ENCODE results near the gene ZBTB8OS.

Gene ZBTB8OS

DNA sequence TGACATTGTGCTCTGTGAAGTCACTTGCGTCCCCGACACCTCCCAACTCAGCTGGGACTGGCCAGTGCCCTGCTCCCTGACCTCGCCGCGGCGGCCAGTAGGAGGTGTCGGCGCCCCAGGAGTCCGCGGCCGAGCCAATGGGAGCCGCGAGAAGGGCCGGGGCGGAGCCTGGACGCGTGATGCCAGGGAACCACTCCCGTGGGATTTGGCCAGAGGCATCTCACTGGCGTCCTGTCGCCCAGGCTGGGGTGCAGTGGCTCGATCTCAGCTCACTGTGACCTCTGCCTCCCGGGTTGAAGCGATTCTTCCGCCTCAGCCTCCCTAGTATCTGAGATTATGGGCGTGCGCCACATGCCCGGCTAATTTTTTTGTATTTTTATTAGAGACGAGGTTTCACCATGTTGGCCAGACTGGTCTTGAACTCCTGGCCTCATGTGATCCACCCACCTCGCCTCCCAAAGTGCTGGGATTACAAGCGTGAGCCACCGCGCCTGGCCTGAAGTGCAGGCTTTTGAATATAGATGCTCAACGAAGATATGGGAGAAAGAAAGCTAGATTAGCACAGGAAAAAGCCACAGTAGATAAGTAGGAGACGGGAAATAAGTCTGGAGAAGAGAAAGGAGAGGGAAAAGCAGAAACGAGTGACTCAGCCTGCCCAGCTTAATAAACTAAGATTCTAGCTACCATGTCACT lies 38.0 kb downstream of the ZBTB8OS start (continued):
- TF ChIP-seq, protein P1, sequence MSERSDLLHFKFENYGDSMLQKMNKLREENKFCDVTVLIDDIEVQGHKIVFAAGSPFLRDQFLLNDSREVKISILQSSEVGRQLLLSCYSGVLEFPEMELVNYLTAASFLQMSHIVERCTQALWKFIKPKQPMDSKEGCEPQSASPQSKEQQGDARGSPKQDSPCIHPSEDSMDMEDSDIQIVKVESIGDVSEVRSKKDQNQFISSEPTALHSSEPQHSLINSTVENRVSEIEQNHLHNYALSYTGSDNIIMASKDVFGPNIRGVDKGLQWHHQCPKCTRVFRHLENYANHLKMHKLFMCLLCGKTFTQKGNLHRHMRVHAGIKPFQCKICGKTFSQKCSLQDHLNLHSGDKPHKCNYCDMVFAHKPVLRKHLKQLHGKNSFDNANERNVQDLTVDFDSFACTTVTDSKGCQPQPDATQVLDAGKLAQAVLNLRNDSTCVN (tag by site-specific recombination; optimal IDR thresholded peaks at IDR 0.05): peak; percentile 28
- no peak for TF ChIP-seq ZNF416 (tag by site-specific recombination; IDR thresholded peaks at IDR 0.05)
- TF ChIP-seq KLF9 (tag by site-specific recombination; IDR thresholded peaks at IDR 0.05; ENCODE audit: low read depth): peak; percentile 49; the same call in 1 of the 2 replicates
- 0 out of 2 replicates have a peak, but pooled peaks have one; percentile 39 for TF ChIP-seq ZNF324 (tag by site-specific recombination; IDR thresholded peaks at IDR 0.05)
- TF ChIP-seq ZIC2 (tag by site-specific recombination; IDR thresholded peaks at IDR 0.05): peak; percentile 73

DNA sequence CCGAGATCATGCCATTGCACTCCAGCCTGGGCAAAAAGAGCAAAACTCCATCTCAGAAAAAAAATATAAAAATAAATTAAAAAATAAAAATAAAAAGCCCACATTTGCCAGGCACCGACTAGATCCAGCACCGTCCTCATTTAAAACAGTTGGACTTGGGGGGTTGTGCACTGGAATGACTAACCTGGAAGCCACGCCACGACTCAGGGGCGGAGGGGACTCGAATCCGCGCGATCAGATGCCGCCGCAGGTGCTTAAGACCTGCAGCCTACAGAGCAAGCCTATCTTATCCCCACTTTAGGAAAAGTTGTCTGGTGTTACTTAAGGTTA lies 38.5 kb downstream of the ZBTB8OS start:
- Histone ChIP-seq H3K9me3 (ENCODE audit: control insufficient read depth, insufficient read depth, low read depth, low read length) (no peaks in the 10 kb centered on the region), H3K4me3 (ENCODE audit: low read depth, low read length) (peak overlapping the region; percentile 53), H3K4me1 (ENCODE audit: control insufficient read depth, insufficient read depth, low read length) (no peaks in the 10 kb centered on the region), H3K36me3 (ENCODE audit: control insufficient read depth in 2 of 2, insufficient read depth in 1 of 2, low read length in 2 of 2) (peaks cover 0 to 4% of the 10 kb centered on the region in 2 experiments; a peak in 1 of 3 replicates), H3K27ac (ENCODE audit: extremely low read depth, low read depth, low read length) (no peak overlapping the region)
- ChIA-PET CTCF (interaction anchor here (0.6 to 1.2 kb wide), 5 partner anchors 9 to 900 kb away, joined by 3 to 4 read pairs (median 3); no protein-coding TSS in a partner anchor), POLR2A (interaction anchor here (0.9 to 1.2 kb wide), 2 partner anchors 39 to 210 kb away, joined by 3 to 9 read pairs; partner anchors contain the start of genes RBBP4 and ZBTB8OS)
- TF ChIP-seq ZNF623 (tag by site-specific recombination; IDR thresholded peaks at IDR 0.05) (no peak), ZNF660 (tag by site-specific recombination; IDR thresholded peaks at IDR 0.05) (0 out of 2 replicates have a peak, but pooled peaks have one; percentile 49), ZNF302 (tag by site-specific recombination; IDR thresholded peaks at IDR 0.05; ENCODE audit: low read depth) (no peak), ZNF10 (tag by site-specific recombination; IDR thresholded peaks at IDR 0.05) (0 out of 2 replicates have a peak, but pooled peaks have one; percentile 51), ZNF394 (tag by site-specific recombination; IDR thresholded peaks at IDR 0.05; ENCODE audit: borderline replicate concordance) (no peak), KLF10 (tag by site-specific recombination; IDR thresholded peaks at IDR 0.05) (0 out of 2 replicates have a peak, but pooled peaks have one; percentile 30), IKZF3 (tag by site-specific recombination; IDR thresholded peaks at IDR 0.05) (no peak), ZNF664 (tag by site-specific recombination; IDR thresholded peaks at IDR 0.05) (peak; percentile 51; the same call in 1 of the 2 replicates), ZXDB (tag by site-specific recombination; IDR thresholded peaks at IDR 0.05) (peak; percentile 62; the same call in 1 of the 2 replicates)
- TF ChIP-seq, protein P2, sequence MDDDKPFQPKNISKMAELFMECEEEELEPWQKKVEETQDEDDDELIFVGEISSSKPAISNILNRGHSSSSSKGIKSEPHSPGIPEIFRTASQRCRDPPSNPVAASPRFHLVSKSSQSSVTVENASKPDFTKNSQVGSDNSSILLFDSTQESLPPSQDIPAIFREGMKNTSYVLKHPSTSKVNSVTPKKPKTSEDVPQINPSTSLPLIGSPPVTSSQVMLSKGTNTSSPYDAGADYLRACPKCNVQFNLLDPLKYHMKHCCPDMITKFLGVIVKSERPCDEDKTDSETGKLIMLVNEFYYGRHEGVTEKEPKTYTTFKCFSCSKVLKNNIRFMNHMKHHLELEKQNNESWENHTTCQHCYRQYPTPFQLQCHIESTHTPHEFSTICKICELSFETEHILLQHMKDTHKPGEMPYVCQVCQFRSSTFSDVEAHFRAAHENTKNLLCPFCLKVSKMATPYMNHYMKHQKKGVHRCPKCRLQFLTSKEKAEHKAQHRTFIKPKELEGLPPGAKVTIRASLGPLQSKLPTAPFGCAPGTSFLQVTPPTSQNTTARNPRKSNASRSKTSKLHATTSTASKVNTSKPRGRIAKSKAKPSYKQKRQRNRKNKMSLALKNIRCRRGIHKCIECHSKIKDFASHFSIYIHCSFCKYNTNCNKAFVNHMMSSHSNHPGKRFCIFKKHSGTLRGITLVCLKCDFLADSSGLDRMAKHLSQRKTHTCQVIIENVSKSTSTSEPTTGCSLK (tag by site-specific recombination; IDR thresholded peaks at IDR 0.05): no peak
- TF ChIP-seq, protein P3, sequence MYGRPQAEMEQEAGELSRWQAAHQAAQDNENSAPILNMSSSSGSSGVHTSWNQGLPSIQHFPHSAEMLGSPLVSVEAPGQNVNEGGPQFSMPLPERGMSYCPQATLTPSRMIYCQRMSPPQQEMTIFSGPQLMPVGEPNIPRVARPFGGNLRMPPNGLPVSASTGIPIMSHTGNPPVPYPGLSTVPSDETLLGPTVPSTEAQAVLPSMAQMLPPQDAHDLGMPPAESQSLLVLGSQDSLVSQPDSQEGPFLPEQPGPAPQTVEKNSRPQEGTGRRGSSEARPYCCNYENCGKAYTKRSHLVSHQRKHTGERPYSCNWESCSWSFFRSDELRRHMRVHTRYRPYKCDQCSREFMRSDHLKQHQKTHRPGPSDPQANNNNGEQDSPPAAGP (tag by site-specific recombination; IDR thresholded peaks at IDR 0.05): peak; percentile 41; the same call in 1 of the 2 replicates

DNA sequence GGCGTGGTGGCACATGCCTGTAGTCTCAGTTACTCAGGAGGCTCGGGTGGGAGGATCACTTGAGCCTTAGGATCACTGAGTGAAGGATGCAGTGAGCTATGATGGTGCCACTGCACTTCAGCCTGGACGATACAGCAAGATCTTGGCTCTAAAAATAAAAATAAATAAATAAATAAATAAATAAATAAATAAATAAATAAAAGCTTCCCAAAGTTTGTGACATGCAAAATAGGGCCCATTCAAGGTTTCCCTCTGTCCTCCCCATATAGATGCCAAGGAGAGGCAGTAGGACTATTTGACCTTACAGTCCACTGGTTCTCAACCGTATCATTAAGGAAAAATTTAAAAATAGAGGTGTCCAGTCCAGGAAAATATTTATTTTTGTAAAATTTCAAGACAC lies 41.2 kb downstream of the ZBTB8OS start:
- ChIA-PET POLR2A (interaction anchor here (1.0 kb wide), 1 partner anchor 42 kb away, joined by 3 read pairs; the partner anchor contains the start of gene RBBP4), CTCF (interaction anchor here (0.8 to 1.0 kb wide), 2 partner anchors 9 to 89 kb away, joined by 3 to 4 read pairs; no protein-coding TSS in a partner anchor)
- Histone ChIP-seq H3K36me3 (ENCODE audit: control insufficient read depth in 2 of 2, insufficient read depth in 1 of 2, low read length in 2 of 2) (peaks cover 0 to 16% of the 10 kb centered on the region in 2 experiments; a peak in 2 of 3 replicates), H3K9me3 (ENCODE audit: control insufficient read depth, insufficient read depth, low read depth, low read length) (no peaks in the 10 kb centered on the region), H3K4me1 (ENCODE audit: control insufficient read depth, insufficient read depth, low read length) (no peaks in the 10 kb centered on the region), H3K4me3 (ENCODE audit: low read depth, low read length) (no peak overlapping the region), H3K27ac (ENCODE audit: extremely low read depth, low read depth, low read length) (no peak overlapping the region)
- TF ChIP-seq, protein P4, sequence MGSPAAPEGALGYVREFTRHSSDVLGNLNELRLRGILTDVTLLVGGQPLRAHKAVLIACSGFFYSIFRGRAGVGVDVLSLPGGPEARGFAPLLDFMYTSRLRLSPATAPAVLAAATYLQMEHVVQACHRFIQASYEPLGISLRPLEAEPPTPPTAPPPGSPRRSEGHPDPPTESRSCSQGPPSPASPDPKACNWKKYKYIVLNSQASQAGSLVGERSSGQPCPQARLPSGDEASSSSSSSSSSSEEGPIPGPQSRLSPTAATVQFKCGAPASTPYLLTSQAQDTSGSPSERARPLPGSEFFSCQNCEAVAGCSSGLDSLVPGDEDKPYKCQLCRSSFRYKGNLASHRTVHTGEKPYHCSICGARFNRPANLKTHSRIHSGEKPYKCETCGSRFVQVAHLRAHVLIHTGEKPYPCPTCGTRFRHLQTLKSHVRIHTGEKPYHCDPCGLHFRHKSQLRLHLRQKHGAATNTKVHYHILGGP (tag by site-specific recombination; IDR thresholded peaks at IDR 0.05): no peak
- TF ChIP-seq ZNF596 (tag by site-specific recombination; IDR thresholded peaks at IDR 0.05): no peak
- TF ChIP-seq ZNF121 (tag by site-specific recombination; IDR thresholded peaks at IDR 0.05): 0 out of 2 replicates have a peak, but pooled peaks have one; percentile 21
- TF ChIP-seq, protein P5, sequence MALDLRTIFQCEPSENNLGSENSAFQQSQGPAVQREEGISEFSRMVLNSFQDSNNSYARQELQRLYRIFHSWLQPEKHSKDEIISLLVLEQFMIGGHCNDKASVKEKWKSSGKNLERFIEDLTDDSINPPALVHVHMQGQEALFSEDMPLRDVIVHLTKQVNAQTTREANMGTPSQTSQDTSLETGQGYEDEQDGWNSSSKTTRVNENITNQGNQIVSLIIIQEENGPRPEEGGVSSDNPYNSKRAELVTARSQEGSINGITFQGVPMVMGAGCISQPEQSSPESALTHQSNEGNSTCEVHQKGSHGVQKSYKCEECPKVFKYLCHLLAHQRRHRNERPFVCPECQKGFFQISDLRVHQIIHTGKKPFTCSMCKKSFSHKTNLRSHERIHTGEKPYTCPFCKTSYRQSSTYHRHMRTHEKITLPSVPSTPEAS (tag by site-specific recombination; IDR thresholded peaks at IDR 0.05): no peak
- TF ChIP-seq, protein P6, sequence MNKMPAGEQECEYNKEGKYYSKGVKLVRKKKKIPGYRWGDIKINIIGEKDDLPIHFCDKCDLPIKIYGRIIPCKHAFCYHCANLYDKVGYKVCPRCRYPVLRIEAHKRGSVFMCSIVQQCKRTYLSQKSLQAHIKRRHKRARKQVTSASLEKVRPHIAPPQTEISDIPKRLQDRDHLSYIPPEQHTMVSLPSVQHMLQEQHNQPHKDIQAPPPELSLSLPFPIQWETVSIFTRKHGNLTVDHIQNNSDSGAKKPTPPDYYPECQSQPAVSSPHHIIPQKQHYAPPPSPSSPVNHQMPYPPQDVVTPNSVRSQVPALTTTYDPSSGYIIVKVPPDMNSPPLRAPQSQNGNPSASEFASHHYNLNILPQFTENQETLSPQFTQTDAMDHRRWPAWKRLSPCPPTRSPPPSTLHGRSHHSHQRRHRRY (tag by site-specific recombination; IDR thresholded peaks at IDR 0.05): no peak
- TF ChIP-seq ZNF558 (tag by site-specific recombination; IDR thresholded peaks at IDR 0.05): peak; percentile 83
- no peak for TF ChIP-seq ZBTB20 (tag by site-specific recombination; IDR thresholded peaks at IDR 0.05)
